Trophoblast cell (in vitro differentiated cells and primary cell): Measurements from ENCODE around the gene CLPTM1L.
"Not testable (repeated sequence)": the region's sequence is repeated elsewhere in the genome, so short reads cannot be mapped to it uniquely, and the experiment has no call there.

ENCODE experiments used
- DNase-seq, 2 donors: peaks; one replicate each; pipeline ENCODE4 v3.0.0-alpha.2; 2016
- H2AFZ ChIP-seq: 2 replicates; pipeline ENCODE4 v1.6.1; 2013; ENCODE audit warnings: low read length, moderate library complexity, mild to moderate bottlenecking; ENCODE audit not compliant: insufficient read depth, poor library complexity
- H2AK5ac ChIP-seq: 2 replicates; pipeline ENCODE4 v1.6.1; 2013; ENCODE audit warnings: mild to moderate bottlenecking, low read length
- H2BK120ac ChIP-seq: 2 replicates; pipeline ENCODE4 v1.6.1; 2013; ENCODE audit warnings: low read length, mild to moderate bottlenecking, moderate library complexity; ENCODE audit not compliant: insufficient read depth, poor library complexity
- H2BK12ac ChIP-seq: 2 replicates; pipeline ENCODE4 v1.6.1; 2013; ENCODE audit warnings: mild to moderate bottlenecking, low read length, moderate library complexity
- H2BK5ac ChIP-seq: 2 replicates; pipeline ENCODE4 v1.6.1; 2013; ENCODE audit warnings: low read length, low read depth, moderate library complexity, mild to moderate bottlenecking; ENCODE audit not compliant: poor library complexity
- H3K14ac ChIP-seq: 2 replicates; pipeline ENCODE4 v1.6.1; 2013; ENCODE audit warnings: mild to moderate bottlenecking, low read length
- H3K18ac ChIP-seq: 2 replicates; pipeline ENCODE4 v1.6.1; 2013; ENCODE audit warnings: mild to moderate bottlenecking, low read length
- H3K23ac ChIP-seq: 2 replicates; pipeline ENCODE4 v1.6.1; 2013; ENCODE audit warnings: low read length
- H3K27ac ChIP-seq: 2 replicates; pipeline ENCODE4 v1.5.1; 2013; ENCODE audit warnings: low read depth, mild to moderate bottlenecking, inconsistent platforms, low read length, moderate library complexity
- H3K27me3 ChIP-seq: 2 replicates; pipeline ENCODE4 v1.6.1; 2013; ENCODE audit warnings: inconsistent platforms, mild to moderate bottlenecking, low read length, moderate library complexity; ENCODE audit not compliant: insufficient read depth
- H3K36me3 ChIP-seq, 2 experiments: 1 replicate in 1 of 2; 2 replicates in 1 of 2; pipeline ENCODE4 v1.6.1; 2013; ENCODE audit warnings: low read length in 2 of 2, mild to moderate bottlenecking in 2 of 2, moderate library complexity in 1 of 2; ENCODE audit not compliant: insufficient read depth in 2 of 2, control insufficient read depth in 1 of 2
- H3K4ac ChIP-seq: 2 replicates; pipeline ENCODE4 v1.6.1; 2013; ENCODE audit warnings: low read depth, mild to moderate bottlenecking, low read length, moderate library complexity
- H3K4me1 ChIP-seq, 2 experiments: 1 replicate in 1 of 2; 2 replicates in 1 of 2; pipeline ENCODE4 v1.6.1; 2013; ENCODE audit warnings: low read length in 2 of 2, mild to moderate bottlenecking in 2 of 2, moderate library complexity in 1 of 2; ENCODE audit not compliant: insufficient read depth in 2 of 2, control insufficient read depth in 1 of 2
- H3K4me2 ChIP-seq: 2 replicates; pipeline ENCODE4 v1.6.1; 2013; ENCODE audit warnings: inconsistent platforms, mild to moderate bottlenecking, low read length, moderate library complexity
- H3K4me3 ChIP-seq: 2 replicates; pipeline ENCODE4 v1.5.1; 2013; ENCODE audit warnings: mild to moderate bottlenecking, low read depth, low read length, inconsistent platforms
- H3K79me1 ChIP-seq: one replicate; pipeline ENCODE4 v1.6.1; 2013; ENCODE audit warnings: low read length
- H3K79me2 ChIP-seq: 2 replicates; pipeline ENCODE4 v1.6.1; 2013; ENCODE audit warnings: low read length, mild to moderate bottlenecking; ENCODE audit not compliant: control insufficient read depth, insufficient read depth, poor library complexity
- H3K9ac ChIP-seq: 2 replicates; pipeline ENCODE4 v1.6.1; 2013; ENCODE audit warnings: mild to moderate bottlenecking, low read length
- H3K9me3 ChIP-seq: 2 replicates; pipeline ENCODE4 v1.6.1; 2013; ENCODE audit warnings: low read depth, mild to moderate bottlenecking, control low read depth, inconsistent platforms, low read length; ENCODE audit not compliant: insufficient read depth
- H4K12ac ChIP-seq: 2 replicates; pipeline ENCODE4 v1.6.1; 2013; ENCODE audit warnings: low read depth, mild to moderate bottlenecking, low read length, moderate library complexity
- H4K8ac ChIP-seq: 2 replicates; pipeline ENCODE4 v1.6.1; 2013; ENCODE audit warnings: low read depth, mild to moderate bottlenecking, low read length, moderate library complexity
- H4K91ac ChIP-seq: one replicate; pipeline ENCODE4 v1.6.1; 2013; ENCODE audit warnings: low read depth, mild to moderate bottlenecking, low read length, moderate library complexity
- WGBS: extraction: QIAGEN DNeasy Blood & Tissue Kit; methylation state at CpG from one replicate; pipeline ENCODE4 v1.1.7; 2013; ENCODE audit warnings: missing lambda C conversion rate; ENCODE audit not compliant: insufficient read length, insufficient coverage; ENCODE audit errors: extremely low coverage; 5-methylcytosine and 5-hydroxymethylcytosine counted together

The CLPTM1L gene

DNA sequence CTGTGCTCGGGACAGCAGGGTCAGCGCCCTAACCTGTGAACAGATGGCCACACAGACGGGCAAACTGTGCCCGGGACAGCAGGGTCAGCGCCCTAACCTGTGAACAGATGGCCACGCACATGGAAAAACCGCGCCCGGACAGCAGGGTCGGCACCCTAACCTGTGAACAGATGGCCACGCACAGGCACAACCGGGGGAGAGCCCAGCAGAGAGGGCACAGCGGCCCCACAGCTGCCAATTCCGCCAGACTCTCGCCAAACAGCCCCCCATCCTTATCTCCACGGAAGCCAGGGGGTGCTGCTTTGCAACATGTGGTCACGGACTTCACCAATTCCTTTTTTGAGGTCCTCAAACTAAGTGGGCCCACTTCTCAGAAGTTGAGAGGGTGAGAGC lies 5.1 kb downstream of the CLPTM1L start:
- not testable (repeated sequence) for H3K18ac ChIP-seq, H4K8ac ChIP-seq, H4K91ac ChIP-seq, H3K27me3 ChIP-seq, H3K4me3 ChIP-seq, H3K14ac ChIP-seq, H2BK12ac ChIP-seq, H2BK5ac ChIP-seq, H3K4me2 ChIP-seq, H3K9ac ChIP-seq, H3K4me1 ChIP-seq, H3K23ac ChIP-seq, H2BK120ac ChIP-seq, H3K79me2 ChIP-seq, H2AK5ac ChIP-seq, DNase-seq, H3K9me3 ChIP-seq, H4K12ac ChIP-seq, H3K27ac ChIP-seq, H3K79me1 ChIP-seq, H2AFZ ChIP-seq, H3K4ac ChIP-seq
- H3K36me3 ChIP-seq = peaks cover 75 to 76% of the 10 kb centered on the region in 2 experiments
- no CpG with 5 or more reads among the region's 17 CpGs for WGBS

- not testable (repeated sequence) for H3K14ac ChIP-seq, H2BK5ac ChIP-seq, H2BK12ac ChIP-seq, H3K4ac ChIP-seq, H3K9ac ChIP-seq, H3K27ac ChIP-seq, H3K4me1 ChIP-seq, H2AK5ac ChIP-seq, H3K18ac ChIP-seq, H3K79me1 ChIP-seq, H2BK120ac ChIP-seq, DNase-seq, H3K4me2 ChIP-seq, H2AFZ ChIP-seq, H3K9me3 ChIP-seq, H4K12ac ChIP-seq, H3K4me3 ChIP-seq, H3K79me2 ChIP-seq, H4K91ac ChIP-seq, H3K23ac ChIP-seq, H4K8ac ChIP-seq, H3K27me3 ChIP-seq
- H3K36me3 ChIP-seq = peaks cover 77 to 78% of the 10 kb centered on the region in 2 experiments
- no CpG with 5 or more reads among the region's 34 CpGs for WGBS
Measured at GRCh38 chr5:1339139-1339817, 5.6 kb downstream of the CLPTM1L start.

DNA sequence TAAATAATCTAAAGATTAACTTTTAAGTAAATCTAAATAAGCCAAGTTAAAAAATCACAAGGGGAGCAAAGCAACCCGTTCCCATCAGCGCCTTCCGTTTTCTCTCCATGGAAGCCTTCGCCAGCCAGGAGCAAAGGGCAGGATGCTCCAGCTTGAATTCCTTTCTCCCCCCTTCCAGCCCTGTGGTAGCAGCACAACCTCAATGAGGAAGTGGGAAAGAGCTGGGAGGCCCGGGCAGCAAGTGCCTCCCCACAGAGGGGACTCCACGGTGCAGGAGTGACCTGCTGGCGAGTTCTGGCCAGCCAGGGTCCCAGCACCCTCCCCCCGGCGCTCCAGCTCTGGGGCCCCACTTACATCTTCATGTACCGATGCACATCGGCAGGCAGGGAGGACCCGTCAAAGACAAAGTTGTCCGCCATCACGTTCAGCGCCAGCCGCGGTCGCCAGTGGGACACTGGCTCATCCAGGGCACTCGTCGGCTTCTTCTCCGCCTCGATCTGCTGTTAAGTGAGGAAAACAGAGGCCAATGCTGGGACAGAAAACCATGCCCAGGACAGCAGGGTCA lies 6.3 kb downstream of the CLPTM1L start:
- no peak for DNase-seq
- WGBS = no CpG with 5 or more reads among the region's 22 CpGs
- no peak overlapping the region for H2BK120ac ChIP-seq

DNA sequence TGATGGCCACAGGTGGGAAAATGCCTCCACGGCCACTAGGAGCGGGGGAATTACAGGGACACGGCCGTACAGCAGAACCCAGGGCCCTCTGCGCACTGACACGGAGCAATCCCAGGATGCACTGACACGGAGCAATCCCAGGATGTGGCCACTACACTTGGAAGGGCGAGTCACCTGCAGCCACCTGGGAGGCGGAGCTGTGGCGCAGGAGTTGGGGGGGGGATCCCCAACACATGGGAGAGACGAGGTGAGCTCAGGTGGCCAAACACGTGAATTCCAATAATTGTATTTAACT lies 6.8 kb downstream of the CLPTM1L start:
- Histone ChIP-seq H4K8ac (no peak overlapping the region), H3K27ac (no peak overlapping the region), H3K4me1 (no peaks in the 10 kb centered on the region), H3K27me3 (no peaks in the 10 kb centered on the region), H2AFZ (no peak overlapping the region), H3K36me3 (peaks cover 78 to 84% of the 10 kb centered on the region in 2 experiments), H2AK5ac (no peak overlapping the region), H3K23ac (no peak overlapping the region), H3K79me1 (no peaks in the 10 kb centered on the region), H4K12ac (no peak overlapping the region), H3K9ac (no peak overlapping the region), H2BK12ac (no peak overlapping the region), H3K4me3 (no peak overlapping the region), H2BK120ac (no peak overlapping the region), H2BK5ac (no peak overlapping the region), H3K79me2 (no peaks in the 10 kb centered on the region), H3K9me3 (peaks cover 3% of the 10 kb centered on the region), H4K91ac (no peak overlapping the region), H3K14ac (no peak overlapping the region), H3K4me2 (no peak overlapping the region), H3K4ac (no peak overlapping the region), H3K18ac (no peak overlapping the region)
- no peak for DNase-seq
- no CpG with 5 or more reads among the region's 12 CpGs for WGBS

More for the DNA sequence above, 6.3 kb downstream of the CLPTM1L start:
- H4K91ac ChIP-seq = no peak overlapping the region
- no peak overlapping the region for H4K8ac ChIP-seq
- H3K27me3 ChIP-seq = no peaks in the 10 kb centered on the region
- H2AFZ ChIP-seq = no peak overlapping the region
- H3K9me3 ChIP-seq = peaks cover 3% of the 10 kb centered on the region
- no peak overlapping the region for H2BK5ac ChIP-seq
- H4K12ac ChIP-seq = no peak overlapping the region
- no peak overlapping the region for H3K4me2 ChIP-seq
- peaks cover 82 to 83% of the 10 kb centered on the region in 2 experiments for H3K36me3 ChIP-seq
- H3K27ac ChIP-seq = no peak overlapping the region
- H3K9ac ChIP-seq = no peak overlapping the region
- no peak overlapping the region for H3K23ac ChIP-seq
- no peaks in the 10 kb centered on the region for H3K4me1 ChIP-seq
- H2AK5ac ChIP-seq = no peak overlapping the region
- no peaks in the 10 kb centered on the region for H3K79me1 ChIP-seq
- H3K4me3 ChIP-seq = no peak overlapping the region
- H2BK12ac ChIP-seq = no peak overlapping the region
- peak overlapping the region; percentile 23 for H3K18ac ChIP-seq
- H3K4ac ChIP-seq = no peak overlapping the region
- H3K79me2 ChIP-seq = no peaks in the 10 kb centered on the region
- H3K14ac ChIP-seq = no peak overlapping the region
